HG03280 (cell line): ENCODE measurements around the gene ENGASE.

Experiments used
- ATAC-seq: cut with Tn5 transposase; IDR thresholded peaks from one replicate; pipeline ENCODE4 v1.9.1; 2021; ENCODE audit warnings: mild to moderate bottlenecking, moderate library complexity; ENCODE audit not compliant: unreplicated experiment

The ENGASE gene

GRCh38 chr17:79079421-79080200 is 5.0 kb downstream of the ENGASE start:
- no peak for ATAC-seq

- no peak for ATAC-seq
Observed at GRCh38 chr17:79080349-79080748, 5.7 kb downstream of the ENGASE start.

DNA sequence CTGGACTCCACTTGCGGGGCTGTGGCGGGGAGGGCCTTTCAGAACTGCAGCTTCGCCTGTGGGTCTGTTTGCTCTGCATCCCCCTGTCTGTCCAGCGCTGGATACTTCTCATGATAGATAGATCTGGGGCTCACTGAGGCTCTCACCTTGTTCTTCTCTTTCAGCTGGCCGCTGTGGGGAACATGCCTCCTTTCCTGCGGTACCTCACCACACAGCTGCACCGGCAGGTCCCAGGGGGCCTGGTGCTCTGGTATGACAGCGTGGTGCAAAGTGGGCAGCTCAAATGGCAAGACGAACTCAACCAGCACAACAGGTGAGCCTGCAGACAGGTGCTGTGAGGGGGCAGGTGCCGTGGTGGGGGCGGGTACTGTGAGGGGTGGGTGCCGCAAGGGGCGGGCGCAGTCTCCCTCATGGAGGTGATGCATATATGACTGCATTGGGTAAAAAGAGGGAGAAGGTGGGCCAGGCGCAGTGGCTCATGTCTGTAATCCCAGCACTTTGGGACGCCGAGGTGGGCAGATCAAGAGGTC is 6.2 kb downstream of the ENGASE start:
- no peak for ATAC-seq

DNA sequence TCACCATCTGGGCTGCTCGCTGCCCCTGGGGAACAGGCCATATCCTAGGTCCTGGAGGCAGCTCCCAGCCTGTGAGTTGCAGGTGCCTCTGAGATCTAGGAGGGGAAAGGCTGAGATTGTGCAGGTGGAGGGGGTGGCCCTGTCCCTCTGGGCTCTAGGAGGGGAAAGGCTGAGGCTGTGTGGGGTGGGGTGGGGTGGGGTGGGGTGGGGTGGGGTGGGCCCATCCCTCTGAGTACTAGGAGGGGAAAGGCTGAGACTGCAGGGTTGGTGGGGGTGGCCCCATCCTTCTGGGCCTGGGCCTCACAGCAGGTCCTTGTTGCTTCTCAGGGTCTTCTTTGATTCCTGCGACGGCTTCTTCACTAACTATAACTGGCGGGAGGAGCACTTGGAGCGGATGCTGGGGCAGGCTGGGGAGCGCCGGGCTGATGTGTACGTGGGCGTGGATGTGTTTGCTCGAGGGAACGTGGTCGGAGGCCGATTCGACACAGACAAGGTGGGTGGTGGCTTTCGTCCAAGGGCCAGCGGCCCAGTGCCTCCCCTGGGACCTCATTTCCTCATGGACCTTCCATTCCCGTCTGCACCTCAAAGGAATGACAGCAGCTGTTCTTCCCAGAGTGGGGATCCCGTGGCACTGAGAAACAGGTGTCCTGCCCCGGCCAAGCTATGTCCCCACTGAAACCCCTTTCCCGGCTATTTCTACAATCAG is 7.1 kb downstream of the ENGASE start:
- no peak for ATAC-seq

- no peak for ATAC-seq
Observed at GRCh38 chr17:79082311-79083190, 7.9 kb downstream of the ENGASE start.

GRCh38 chr17:79083191-79083971 is 8.8 kb downstream of the ENGASE start:
- no peak for ATAC-seq

GRCh38 chr17:79084291-79085153 is 9.9 kb downstream of the ENGASE start:
- ATAC-seq = no peak

DNA sequence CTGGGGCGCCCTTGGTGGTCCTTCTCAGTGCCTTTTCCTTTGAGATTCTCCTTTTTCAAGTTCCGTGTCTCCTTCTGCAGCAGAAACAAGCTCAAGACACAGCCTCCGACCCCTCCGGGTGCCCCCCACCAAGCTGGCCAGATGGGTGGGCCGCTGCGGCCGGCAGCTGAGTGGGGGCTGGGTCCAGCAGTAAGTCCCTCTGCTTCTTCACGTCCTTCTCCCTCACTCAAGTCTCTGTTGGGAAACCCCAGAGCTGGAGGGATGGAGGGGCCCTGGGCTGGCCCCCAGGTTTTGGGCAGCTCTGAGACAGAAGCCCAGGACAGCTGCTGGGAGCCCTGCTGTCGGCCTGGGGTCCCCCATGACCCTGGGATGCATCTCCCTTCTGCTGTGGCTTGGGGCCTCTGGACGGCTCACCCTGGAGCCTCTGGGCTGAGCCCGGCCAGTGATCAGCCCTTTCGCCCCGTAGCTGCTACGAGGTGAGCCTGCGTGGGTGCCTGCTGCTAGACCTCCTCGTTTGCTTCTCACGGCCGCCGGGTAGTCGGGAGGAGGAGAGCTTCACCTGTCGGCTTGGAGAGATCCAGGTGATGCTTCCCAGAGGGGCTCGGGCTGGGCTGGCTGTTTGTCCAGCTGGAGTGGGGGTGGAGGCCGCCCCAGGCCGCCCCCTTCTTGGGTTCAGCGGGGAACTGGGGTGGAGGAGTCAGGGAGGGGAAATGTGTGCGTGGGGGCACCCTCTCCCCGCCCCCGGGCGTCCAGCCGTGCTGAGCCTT is 10.7 kb downstream of the ENGASE start:
- no peak for ATAC-seq

GRCh38 chr17:79085921-79086551 is 11.4 kb downstream of the ENGASE start:
- no peak for ATAC-seq

- no peak for ATAC-seq
Observed at GRCh38 chr17:79086609-79087427, 12.2 kb downstream of the ENGASE start.

DNA sequence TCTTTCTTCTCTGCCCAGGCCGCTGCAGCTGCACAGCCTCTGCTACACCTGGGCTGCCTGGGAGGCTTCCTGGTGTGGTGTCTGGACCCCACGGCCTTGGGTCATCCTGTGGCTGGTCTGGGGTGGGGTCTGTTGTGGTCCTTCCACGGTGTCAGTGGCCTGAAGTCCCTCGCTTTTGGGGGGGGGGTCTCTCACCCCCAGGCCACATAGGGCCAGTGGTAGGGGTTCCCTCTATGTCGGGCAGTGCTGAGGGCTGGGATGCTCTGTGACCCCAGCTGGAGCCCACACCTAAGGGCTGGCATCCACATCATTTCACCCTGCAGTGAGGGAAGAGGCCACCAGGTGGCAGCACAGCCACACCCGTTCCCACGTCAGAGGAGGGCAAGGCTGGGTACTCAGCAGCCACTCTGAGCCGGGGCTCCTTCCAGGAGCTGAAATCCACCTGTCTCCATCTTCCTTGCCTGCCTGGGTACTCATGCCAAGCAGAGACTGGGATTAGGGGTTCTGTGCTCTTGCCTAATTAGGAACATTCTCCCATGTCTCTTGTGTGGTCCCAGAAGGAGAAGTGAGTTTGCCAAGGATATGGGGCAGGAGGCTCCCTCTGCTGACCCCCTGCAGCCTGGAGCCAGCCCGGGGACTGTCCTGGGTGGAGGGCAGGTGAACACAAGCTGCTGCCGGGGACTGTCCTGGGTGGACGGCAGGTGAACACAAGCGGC is 13.0 kb downstream of the ENGASE start:
- ATAC-seq = no peak

GRCh38 chr17:79088247-79088996 is 13.8 kb downstream of the ENGASE start:
- no peak for ATAC-seq

GRCh38 chr17:79088997-79089328 is 14.3 kb downstream of the ENGASE start:
- no peak for ATAC-seq

DNA sequence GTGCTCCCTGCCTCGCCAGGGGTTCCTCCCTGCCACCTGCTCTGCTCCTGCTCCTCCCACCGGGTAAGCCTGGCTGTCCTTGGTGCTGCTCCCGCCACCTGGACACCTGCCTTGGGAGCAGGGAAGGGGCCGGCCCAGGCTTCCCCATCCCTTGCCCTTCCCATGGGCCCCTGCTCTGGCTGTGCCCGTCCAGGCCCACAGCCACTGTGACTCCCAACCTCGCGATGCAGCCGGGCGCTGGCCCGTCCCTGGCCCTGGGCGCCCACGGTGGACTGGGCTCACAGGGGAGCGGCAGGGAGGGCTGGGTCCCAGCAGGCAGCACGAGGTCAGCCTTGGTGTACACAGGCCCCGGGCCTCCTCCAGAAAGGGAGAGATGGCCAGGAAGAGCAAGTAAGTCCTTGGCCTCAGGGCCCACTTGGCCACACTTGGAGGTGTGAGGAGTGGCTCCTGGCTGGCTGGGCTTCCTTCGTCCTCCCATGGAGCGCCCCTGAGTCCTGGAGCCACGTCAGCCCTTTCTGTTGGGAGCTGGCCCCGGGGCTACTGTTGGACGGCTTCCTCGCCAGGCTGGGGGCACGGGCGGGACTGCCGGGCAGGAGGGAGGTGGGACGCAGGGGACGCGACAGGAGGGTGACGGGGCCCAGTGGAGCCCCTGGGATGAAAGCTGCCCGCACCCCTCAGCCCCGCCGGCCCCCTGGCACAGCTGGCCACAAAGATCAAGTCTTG is 15.3 kb downstream of the ENGASE start:
- no peak for ATAC-seq

GRCh38 chr17:79090443-79091225 is 16.0 kb downstream of the ENGASE start:
- ATAC-seq = no peak
